NOMO-1 treated with DMSO at 0.1 percent for 48 hours (cell line): ENCODE results near the gene TRIM38.
"Not testable (repeated sequence)": the region's sequence is repeated elsewhere in the genome, so short reads cannot be mapped to it uniquely, and the experiment has no call there.

ENCODE experiments used
- DNase-seq: peaks from one replicate; lab custom pipeline; 2025; ENCODE audit not compliant: unreplicated experiment; lab: John Stamatoyannopoulos, UW

TRIM38 gene

GRCh38 chr6:25962149-25963127, at the start of gene TRIM38:
TSS of gene TRIM38 (plus strand) at chr6:25962802. CDS start at chr6:25966523, 3,721 bp downstream.
- DNase-seq = peak; percentile 99

- no peak for DNase-seq
Observed at GRCh38 chr6:25913741-25914140, 48.9 kb upstream of the TRIM38 start.

- no peak for DNase-seq
Observed at GRCh38 chr6:25916330-25916729, 46.3 kb upstream of the TRIM38 start.

GRCh38 chr6:25916789-25917490, 45.7 kb upstream of the TRIM38 start:
- no peak for DNase-seq

- no peak for DNase-seq
Observed at GRCh38 chr6:25918083-25918683, 44.4 kb upstream of the TRIM38 start.

- DNase-seq = no peak
Observed at GRCh38 chr6:25919657-25920056, 42.9 kb upstream of the TRIM38 start.

- peak; percentile 53 for DNase-seq
Observed at GRCh38 chr6:25921525-25922203, 40.9 kb upstream of the TRIM38 start.

- DNase-seq = no peak
Observed at GRCh38 chr6:25922301-25922700, 40.3 kb upstream of the TRIM38 start.

- DNase-seq = no peak
Observed at GRCh38 chr6:25925876-25926275, 36.7 kb upstream of the TRIM38 start.

- peak; percentile 12 for DNase-seq
Observed at GRCh38 chr6:25927178-25927577, 35.4 kb upstream of the TRIM38 start.

- peak; percentile 38 for DNase-seq
Observed at GRCh38 chr6:25927756-25928216, 34.8 kb upstream of the TRIM38 start.

GRCh38 chr6:25928562-25929324, 33.9 kb upstream of the TRIM38 start:
- DNase-seq = no peak

- not testable (repeated sequence) for DNase-seq
Observed at GRCh38 chr6:25929785-25930184, 32.8 kb upstream of the TRIM38 start.

GRCh38 chr6:25930532-25931410, 31.8 kb upstream of the TRIM38 start, which contains the start of gene SLC17A2:
TSS of gene SLC17A2 (minus strand) at chr6:25930691. CDS start at chr6:25925796, 4,895 bp downstream.
- DNase-seq = no peak

- DNase-seq = no peak
Observed at GRCh38 chr6:25931411-25931709, 31.2 kb upstream of the TRIM38 start.

GRCh38 chr6:25934156-25934555, 28.4 kb upstream of the TRIM38 start:
- no peak for DNase-seq

- DNase-seq = no peak
Observed at GRCh38 chr6:25934735-25935313, 27.8 kb upstream of the TRIM38 start.

- no peak for DNase-seq
Observed at GRCh38 chr6:25935953-25936352, 26.6 kb upstream of the TRIM38 start.

- no peak for DNase-seq
Observed at GRCh38 chr6:25939593-25939992, 23.0 kb upstream of the TRIM38 start.
